HFFc6 (cell line): ENCODE data around the gene PAPPA. TPM values are rescaled to one million over a fixed set of nuclear protein-coding genes. Genes with fewer than 3 reads are reported as not detected.
A peak's percentile ranks its signal among the peaks of the same experiment; 100 is the strongest.

ENCODE experiments used
- DNase-seq: peaks from one replicate; pipeline ENCODE4 v3.0.0-alpha.2; 2018
- H3K27ac Mint-ChIP-seq: 2 replicates; pipeline ENCODE4 v1.8.0; 2020; ENCODE audit warnings: mild to moderate bottlenecking, mixed read lengths
- H3K27me3 Mint-ChIP-seq: 2 replicates; pipeline ENCODE4 v1.8.0; 2021; ENCODE audit warnings: mild to moderate bottlenecking, moderate library complexity, mixed read lengths; ENCODE audit not compliant: insufficient read depth
- H3K36me3 Mint-ChIP-seq: 2 replicates; pipeline ENCODE4 v1.8.0; 2021; ENCODE audit warnings: low read depth, mixed read lengths
- H3K4me1 Mint-ChIP-seq: 2 replicates; pipeline ENCODE4 v1.8.0; 2020; ENCODE audit warnings: low read depth, mixed read lengths
- H3K4me3 Mint-ChIP-seq: 2 replicates; pipeline ENCODE4 v1.8.0; 2020; ENCODE audit warnings: mild to moderate bottlenecking, moderate library complexity, mixed read lengths
- H3K9me3 Mint-ChIP-seq: 2 replicates; pipeline ENCODE4 v1.8.0; 2020; ENCODE audit warnings: mild to moderate bottlenecking, mixed read lengths
- CTCF ChIP-seq: fragments of 200-600 bp; sonication (generic); IDR thresholded peaks from 2 replicates; pipeline ENCODE4 v1.5.0; 2021; ENCODE audit warnings: antibody characterized with exemption, mild to moderate bottlenecking
- long read RNA-seq: library from polyadenylated mRNA; unstranded; transcript quantifications from one replicate; pipeline ENCODE4 v2.0.0, GENCODE V29; 2019
- total RNA-seq, 6 experiments: library from RNA; stranded (reverse); fragmentation: NEBNext Ultra II Directional; extraction: Animal tissue kit (Norgen Biotek cat#: 25700); gene quantifications; 2 replicates in 1 of 6; 3 replicates in 5 of 6; pipeline ENCODE4 v1.2.3, GENCODE V29; 2021

Gene PAPPA, protein sequence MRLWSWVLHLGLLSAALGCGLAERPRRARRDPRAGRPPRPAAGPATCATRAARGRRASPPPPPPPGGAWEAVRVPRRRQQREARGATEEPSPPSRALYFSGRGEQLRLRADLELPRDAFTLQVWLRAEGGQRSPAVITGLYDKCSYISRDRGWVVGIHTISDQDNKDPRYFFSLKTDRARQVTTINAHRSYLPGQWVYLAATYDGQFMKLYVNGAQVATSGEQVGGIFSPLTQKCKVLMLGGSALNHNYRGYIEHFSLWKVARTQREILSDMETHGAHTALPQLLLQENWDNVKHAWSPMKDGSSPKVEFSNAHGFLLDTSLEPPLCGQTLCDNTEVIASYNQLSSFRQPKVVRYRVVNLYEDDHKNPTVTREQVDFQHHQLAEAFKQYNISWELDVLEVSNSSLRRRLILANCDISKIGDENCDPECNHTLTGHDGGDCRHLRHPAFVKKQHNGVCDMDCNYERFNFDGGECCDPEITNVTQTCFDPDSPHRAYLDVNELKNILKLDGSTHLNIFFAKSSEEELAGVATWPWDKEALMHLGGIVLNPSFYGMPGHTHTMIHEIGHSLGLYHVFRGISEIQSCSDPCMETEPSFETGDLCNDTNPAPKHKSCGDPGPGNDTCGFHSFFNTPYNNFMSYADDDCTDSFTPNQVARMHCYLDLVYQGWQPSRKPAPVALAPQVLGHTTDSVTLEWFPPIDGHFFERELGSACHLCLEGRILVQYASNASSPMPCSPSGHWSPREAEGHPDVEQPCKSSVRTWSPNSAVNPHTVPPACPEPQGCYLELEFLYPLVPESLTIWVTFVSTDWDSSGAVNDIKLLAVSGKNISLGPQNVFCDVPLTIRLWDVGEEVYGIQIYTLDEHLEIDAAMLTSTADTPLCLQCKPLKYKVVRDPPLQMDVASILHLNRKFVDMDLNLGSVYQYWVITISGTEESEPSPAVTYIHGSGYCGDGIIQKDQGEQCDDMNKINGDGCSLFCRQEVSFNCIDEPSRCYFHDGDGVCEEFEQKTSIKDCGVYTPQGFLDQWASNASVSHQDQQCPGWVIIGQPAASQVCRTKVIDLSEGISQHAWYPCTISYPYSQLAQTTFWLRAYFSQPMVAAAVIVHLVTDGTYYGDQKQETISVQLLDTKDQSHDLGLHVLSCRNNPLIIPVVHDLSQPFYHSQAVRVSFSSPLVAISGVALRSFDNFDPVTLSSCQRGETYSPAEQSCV (N-terminal part only)
- total RNA-seq: 10 to 100 TPM in 5 of 6 experiments, 1 to 10 TPM in 1; 8.2 to 13.2 (median 12.3) TPM
- long read RNA-seq, full-length matches to known transcripts: 1 of 17 reads
- long read RNA-seq, partial matches to known transcripts: 6 of 17 reads
- long read RNA-seq, other reads (novel, unspliced or antisense): 10 of 17 reads

DNA sequence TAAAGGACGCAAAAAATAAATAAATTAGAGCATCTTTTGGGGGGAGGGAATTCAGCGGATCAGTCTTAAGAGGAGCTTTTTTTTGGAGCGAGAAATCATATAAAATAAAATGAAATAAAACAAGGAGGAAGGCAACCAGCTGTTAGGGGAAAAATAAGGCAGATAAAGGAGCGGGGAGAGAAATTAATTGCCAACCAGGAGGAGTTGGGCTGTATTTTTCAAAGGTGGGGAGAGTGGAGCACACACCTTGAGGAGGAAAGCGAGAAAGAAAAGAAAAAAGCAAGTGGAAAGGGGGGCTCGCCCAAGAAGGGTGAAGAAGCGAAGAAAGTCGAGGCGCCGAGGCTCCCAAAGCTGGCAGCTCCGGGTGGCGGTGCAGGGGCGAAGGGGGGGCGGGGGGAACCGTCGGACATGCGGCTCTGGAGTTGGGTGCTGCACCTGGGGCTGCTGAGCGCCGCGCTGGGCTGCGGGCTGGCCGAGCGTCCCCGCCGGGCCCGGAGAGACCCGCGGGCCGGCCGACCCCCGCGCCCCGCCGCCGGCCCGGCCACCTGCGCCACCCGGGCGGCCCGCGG is at the start of gene PAPPA:
Gene PAPPA (plus strand): TSS at position 27 of the 569 bp plus-strand sequence. CDS start 382 bp downstream, at position 409.
- DNase-seq: no peak
- peak within 1 kb of the TSS; percentile 89 for H3K4me3 Mint-ChIP-seq
- peaks cover 86% of the 10 kb centered on the region for H3K4me1 Mint-ChIP-seq

GRCh38 chr9:116103976-116104820 is 49.4 kb upstream of the PAPPA start:
- Mint-ChIP-seq H3K27me3 (0 out of 2 replicates have a peak, but pooled peaks cover 2% of the 10 kb centered on the region), H3K4me1 (peaks cover 65% of the 10 kb centered on the region), H3K9me3 (peaks cover 3% of the 10 kb centered on the region; the same call in 1 of the 2 replicates), H3K4me3 (no peak overlapping the region), H3K36me3 (peaks cover 8% of the 10 kb centered on the region), H3K27ac (peak overlapping the region; percentile 66)
- no peak for TF ChIP-seq CTCF
- peak; percentile 20 for DNase-seq

More for the DNA sequence above, at the start of gene PAPPA:
- no peaks in the 10 kb centered on the region for H3K9me3 Mint-ChIP-seq
- no peak for TF ChIP-seq CTCF
- peaks cover 6% of the 10 kb centered on the region for H3K27me3 Mint-ChIP-seq
- H3K36me3 Mint-ChIP-seq: peaks cover 4% of the 10 kb centered on the region
- peak within 1 kb of the TSS; percentile 89 for H3K27ac Mint-ChIP-seq

GRCh38 chr9:116112236-116112635 is 41.4 kb upstream of the PAPPA start:
- peaks cover 4% of the 10 kb centered on the region; the same call in 1 of the 2 replicates for H3K9me3 Mint-ChIP-seq
- H3K4me3 Mint-ChIP-seq: no peak overlapping the region
- H3K4me1 Mint-ChIP-seq: peaks cover 28% of the 10 kb centered on the region
- H3K27ac Mint-ChIP-seq: no peak overlapping the region
- H3K27me3 Mint-ChIP-seq: 0 out of 2 replicates have a peak, but pooled peaks cover 2% of the 10 kb centered on the region
- H3K36me3 Mint-ChIP-seq: peaks cover 5% of the 10 kb centered on the region
- TF ChIP-seq CTCF: peak; percentile 79
- peak; percentile 32 for DNase-seq

DNA sequence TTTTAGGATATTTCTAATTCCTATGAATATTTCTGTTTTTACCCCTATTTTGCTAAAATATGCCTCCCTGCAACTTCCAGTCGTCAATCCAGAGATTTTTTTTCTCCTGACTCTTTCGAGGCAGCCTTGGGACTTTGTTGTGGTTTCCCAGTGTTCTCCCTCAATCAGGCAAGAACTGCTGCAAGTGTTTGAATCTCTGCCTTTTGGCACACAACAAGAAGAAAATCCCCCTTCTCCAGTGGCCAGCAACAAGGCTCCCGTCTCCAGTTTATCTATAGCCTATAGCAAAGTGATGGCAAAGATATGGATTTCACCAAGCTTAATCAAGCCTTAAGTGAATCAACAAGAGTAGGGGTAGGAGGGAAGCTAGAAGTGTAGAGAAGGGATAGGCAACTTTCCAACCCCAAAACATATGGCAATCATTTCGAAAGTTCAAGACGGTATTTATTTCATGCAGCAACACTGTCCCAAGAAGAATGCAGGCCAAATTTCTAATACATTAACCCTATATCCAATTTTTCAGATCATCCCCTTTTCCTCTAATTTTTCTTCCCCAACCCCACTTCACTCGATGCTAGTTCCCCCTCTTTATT is 37.7 kb upstream of the PAPPA start:
- DNase-seq: peak; percentile 25
- no peaks in the 10 kb centered on the region for H3K9me3 Mint-ChIP-seq
- peaks cover 28% of the 10 kb centered on the region for H3K4me1 Mint-ChIP-seq
- peak overlapping the region; percentile 8; the same call in 1 of the 2 replicates for H3K27ac Mint-ChIP-seq
- peak overlapping the region; percentile 50 for H3K4me3 Mint-ChIP-seq
- TF ChIP-seq CTCF: no peak
- no peaks in the 10 kb centered on the region for H3K27me3 Mint-ChIP-seq
- H3K36me3 Mint-ChIP-seq: peaks cover 5% of the 10 kb centered on the region; the same call in 1 of the 2 replicates
